ENCODE data around the gene TUBB2B.
A peak's percentile ranks its signal among the peaks of the same experiment; 100 is the strongest.

The TUBB2B gene

DNA sequence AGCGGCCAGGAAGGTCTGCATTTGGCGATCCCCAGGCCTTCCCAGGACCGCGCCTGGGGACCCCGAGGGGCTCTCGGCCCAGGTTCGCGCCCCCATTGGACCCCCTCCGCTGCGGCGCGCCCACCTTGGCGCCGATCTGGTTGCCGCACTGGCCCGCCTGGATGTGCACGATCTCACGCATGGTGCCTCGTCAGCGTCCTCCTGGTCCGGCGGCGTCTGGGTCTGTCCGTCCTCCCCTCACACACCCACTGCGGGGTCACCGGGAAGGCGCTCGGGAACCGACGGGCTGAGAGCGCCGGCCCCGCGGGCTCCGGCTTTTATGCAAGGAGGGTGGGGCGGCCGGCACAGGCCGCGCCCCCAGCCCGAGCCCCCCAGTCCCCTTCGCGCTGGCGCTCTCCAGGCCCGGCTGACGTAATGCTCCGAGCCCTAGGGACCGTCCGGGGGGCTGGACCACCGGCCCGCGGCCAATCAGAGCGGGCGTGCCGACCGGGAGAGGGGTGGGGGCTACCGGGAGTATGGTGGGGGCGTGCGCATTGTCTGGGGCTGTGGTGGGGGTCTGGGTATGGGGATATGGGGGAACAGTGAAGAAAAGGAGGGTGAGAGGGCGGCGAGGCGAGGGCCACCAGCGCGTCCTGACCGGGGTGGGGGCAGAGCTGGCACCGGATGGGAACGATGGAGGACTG is at the start of gene TUBB2B:
TUBB2B (minus strand) TSS at position 291 of the 683 bp plus-strand sequence; CDS start at position 181, 110 bp downstream.
- peak within 1 kb of the TSS; percentile 49 for H3K4me3 ChIP-seq (ENCODE audit: low read length)
- no peak for TF ChIP-seq CTCF (conservative IDR thresholded peaks at IDR 0.05; ENCODE audit: low read length)
- no peak for DNase-seq (ENCODE audit: low read depth)

GRCh38 chr6:3277251-3277650 is 49.8 kb upstream of the TUBB2B start:
- peak; percentile 28 for DNase-seq (ENCODE audit: low read depth)
- TF ChIP-seq CTCF (conservative IDR thresholded peaks at IDR 0.05; ENCODE audit: low read length) = no peak
- no peak overlapping the region for H3K4me3 ChIP-seq (ENCODE audit: low read length)

DNA sequence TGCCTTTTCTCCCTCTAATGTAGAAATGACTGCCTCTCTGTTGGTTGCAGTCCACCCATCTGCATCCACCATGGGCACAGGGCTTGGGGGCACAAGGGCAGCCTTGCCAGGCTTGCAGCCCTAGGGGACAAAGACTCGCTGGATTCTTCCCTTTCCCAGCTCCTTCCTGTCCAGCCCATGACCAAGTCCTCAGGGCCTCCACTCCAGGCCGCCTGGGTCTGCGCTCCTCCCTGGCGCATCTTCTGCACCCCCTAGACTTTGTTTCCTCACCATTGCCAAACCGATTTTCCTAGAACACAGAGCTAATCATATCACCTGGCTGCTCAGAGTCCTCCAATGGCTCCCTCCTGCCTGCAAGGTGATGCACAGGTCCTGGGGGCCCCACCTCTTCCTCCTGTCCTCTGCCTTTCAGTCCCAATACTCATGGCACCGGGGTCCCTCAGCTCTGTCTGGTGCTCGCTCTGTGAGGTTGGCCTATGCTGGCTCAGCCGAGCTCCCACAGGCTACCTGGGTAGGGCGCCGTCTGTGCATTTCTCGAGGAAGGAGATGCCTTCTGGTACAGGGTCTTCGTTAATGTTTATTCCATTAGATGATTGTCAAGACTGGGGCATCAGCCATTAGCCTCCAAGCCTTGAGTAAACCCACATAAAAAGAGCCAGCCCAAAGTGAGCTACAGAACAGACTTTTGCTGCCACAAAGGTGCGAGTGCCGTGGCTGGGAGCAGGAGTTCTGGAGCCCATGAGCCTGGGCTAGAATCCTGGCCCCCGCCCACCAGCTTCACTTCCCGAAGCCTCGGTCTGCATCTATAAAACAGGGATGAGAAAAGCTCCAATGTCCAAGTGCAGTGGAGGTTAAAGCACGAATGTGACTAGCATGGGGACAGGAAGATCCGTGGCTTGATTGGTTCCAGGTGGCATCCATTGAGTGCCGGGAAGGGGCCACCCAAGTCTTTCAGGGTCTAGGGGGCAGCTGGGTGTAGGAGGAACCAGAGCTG is 49.0 kb upstream of the TUBB2B start:
- no peak for TF ChIP-seq CTCF (conservative IDR thresholded peaks at IDR 0.05; ENCODE audit: low read length)
- DNase-seq (ENCODE audit: low read depth) = no peak
- H3K4me3 ChIP-seq (ENCODE audit: low read length) = no peak overlapping the region

DNA sequence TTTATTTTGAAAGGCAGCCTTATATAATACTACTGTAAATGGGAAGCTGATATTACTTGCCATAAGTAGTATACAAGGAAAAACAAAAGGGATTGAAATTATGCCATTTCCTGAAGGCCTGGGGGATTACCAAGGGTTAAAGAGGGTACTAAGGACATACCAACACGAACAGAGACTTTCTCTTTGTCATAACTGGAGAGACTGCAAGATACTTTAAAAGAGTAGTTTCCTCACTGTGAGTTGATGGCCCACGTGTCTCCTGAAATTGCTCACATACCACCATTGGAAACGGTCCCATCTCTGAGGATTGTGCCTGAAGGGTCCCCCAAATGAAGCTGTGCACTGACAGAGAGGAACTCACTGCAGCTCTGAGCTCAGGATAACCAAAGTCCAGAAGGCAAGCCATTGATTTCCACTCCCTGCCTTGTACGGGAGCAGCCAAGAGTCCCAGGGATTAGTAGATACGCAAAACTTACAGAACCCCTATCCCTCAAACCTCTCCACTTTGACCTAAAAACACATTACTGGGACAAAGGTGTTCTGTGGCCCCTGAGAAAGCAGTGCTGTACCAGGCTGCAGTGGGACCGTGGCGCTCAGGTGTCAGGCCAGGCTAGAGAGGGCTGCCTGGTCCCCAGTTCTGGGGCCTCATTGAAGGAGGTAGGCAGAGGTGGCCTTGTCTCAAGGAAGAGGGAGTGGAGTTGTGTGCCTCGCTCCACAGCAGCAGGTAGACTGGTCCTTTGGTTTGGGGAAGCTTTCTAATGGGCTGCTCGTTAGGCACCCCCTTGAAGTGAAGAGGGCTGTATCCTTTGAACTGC is 46.5 kb upstream of the TUBB2B start:
- H3K4me3 ChIP-seq (ENCODE audit: low read length) = no peak overlapping the region
- TF ChIP-seq CTCF (conservative IDR thresholded peaks at IDR 0.05; ENCODE audit: low read length) = no peak
- no peak for DNase-seq (ENCODE audit: low read depth)

DNA sequence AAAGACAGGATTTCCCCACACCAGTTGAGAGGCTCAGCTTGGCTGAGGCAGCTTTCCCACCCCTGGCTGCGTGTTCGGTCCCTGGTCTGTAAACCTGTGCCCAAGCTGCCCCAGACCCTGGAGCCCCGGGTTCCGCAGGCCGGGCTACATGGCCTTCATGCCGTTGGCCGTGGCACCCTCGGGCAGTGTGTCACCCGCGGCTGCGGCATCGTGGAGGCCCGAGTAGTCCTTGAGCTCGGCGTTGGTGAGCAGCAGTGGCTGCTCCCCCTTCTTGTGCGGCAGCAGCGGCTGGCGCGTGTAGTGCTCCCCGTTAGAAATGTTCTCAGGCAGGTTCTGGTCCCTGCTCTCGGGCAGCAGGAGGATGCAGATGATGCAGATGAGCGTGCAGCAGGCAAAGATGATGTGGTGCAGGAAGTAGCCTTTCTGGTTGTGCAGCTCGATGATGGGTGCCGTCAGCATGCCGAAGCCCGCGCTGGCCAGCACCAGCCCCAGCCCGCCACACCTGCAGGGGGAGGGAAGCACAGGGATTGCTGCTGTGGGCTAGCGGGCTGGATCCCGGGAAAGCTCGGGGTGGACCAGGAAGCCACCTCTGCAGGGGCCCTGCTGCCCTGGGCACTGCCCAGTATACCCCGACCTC is 45.6 kb upstream of the TUBB2B start:
- no peak for TF ChIP-seq CTCF (conservative IDR thresholded peaks at IDR 0.05; ENCODE audit: low read length)
- no peak overlapping the region for H3K4me3 ChIP-seq (ENCODE audit: low read length)
- DNase-seq (ENCODE audit: low read depth) = no peak

- DNase-seq (ENCODE audit: low read depth) = no peak
- no peak overlapping the region for H3K4me3 ChIP-seq (ENCODE audit: low read length)
- no peak for TF ChIP-seq CTCF (conservative IDR thresholded peaks at IDR 0.05; ENCODE audit: low read length)
These were observed 44.3 kb upstream of the TUBB2B start for GRCh38 chr6:3271756-3272155.

Data from AG10803 (cell line).